Liver (tissue), 9 donors: ENCODE data around the gene RTN4IP1. TPM values are rescaled to one million over a fixed set of nuclear protein-coding genes. Genes with fewer than 3 reads are reported as not detected.
A peak's percentile ranks its signal among the peaks of the same experiment; 100 is the strongest.

Experiments
- DNase-seq: peaks from one replicate; pipeline ENCODE4 v3.0.0-alpha.2; 2017; ENCODE audit warnings: low spot score
- H3K27ac ChIP-seq, 2 donors: one replicate each; pipeline ENCODE4 v1.7.0; 2013; ENCODE audit warnings: inconsistent platforms in 2 of 2, low read length in 2 of 2, control low read depth in 1 of 2, low read depth in 1 of 2, mild to moderate bottlenecking in 1 of 2
- H3K27me3 ChIP-seq, 4 donors: one replicate each; pipeline versions ENCODE4 v1.6.1 to v1.7.0; 2013; ENCODE audit warnings: low read length in 3 of 4, inconsistent platforms in 1 of 4, mild to moderate bottlenecking in 1 of 4, moderate library complexity in 1 of 4; ENCODE audit not compliant: control insufficient read depth in 4 of 4, insufficient read depth in 4 of 4
- H3K36me3 ChIP-seq, 4 donors: one replicate each; pipeline versions ENCODE4 v1.6.1 to v1.7.0; 2013; ENCODE audit warnings: low read length in 3 of 4, mild to moderate bottlenecking in 3 of 4, low read depth in 1 of 4, moderate library complexity in 1 of 4; ENCODE audit not compliant: control insufficient read depth in 4 of 4, insufficient read depth in 3 of 4
- H3K4me1 ChIP-seq, 4 donors: one replicate each; pipeline versions ENCODE4 v1.6.1 to v1.7.0; 2013; ENCODE audit warnings: low read length in 3 of 4, mild to moderate bottlenecking in 3 of 4, moderate library complexity in 1 of 4; ENCODE audit not compliant: control insufficient read depth in 4 of 4, insufficient read depth in 4 of 4
- H3K4me3 ChIP-seq, 3 donors: one replicate each; pipeline versions ENCODE4 v1.6.1 to v1.7.0; 2013; ENCODE audit warnings: low read length in 3 of 3, control low read depth in 1 of 3, low read depth in 1 of 3, mild to moderate bottlenecking in 1 of 3
- H3K9ac ChIP-seq, 2 donors: one replicate each; pipeline ENCODE4 v1.7.0; 2013; ENCODE audit warnings: low read length in 2 of 2, mild to moderate bottlenecking in 2 of 2, moderate library complexity in 2 of 2, control low read depth in 1 of 2, low read depth in 1 of 2
- H3K9me3 ChIP-seq, 4 donors: one replicate each; pipeline versions ENCODE4 v1.6.1 to v1.7.0; 2013; ENCODE audit warnings: low read length in 3 of 4; ENCODE audit not compliant: control insufficient read depth in 4 of 4
- ATF3 ChIP-seq: IDR thresholded peaks from 2 replicates; pipeline ENCODE4 v1.6.1; 2016; ENCODE audit warnings: antibody characterized with exemption
- CTCF ChIP-seq: fragments of 150-350 bp; IDR thresholded peaks from 2 replicates; pipeline ENCODE4 v1.5.1; 2017; ENCODE audit warnings: improper control_type of control experiment, low read depth, low read length; ENCODE audit not compliant: missing input control
- EGR1 ChIP-seq, 2 donors: IDR thresholded peaks; 2 replicates each; pipeline ENCODE4 v1.6.1; 2016 to 2018; ENCODE audit warnings: antibody characterized with exemption in 2 of 2, low read depth in 2 of 2
- FOXA1 ChIP-seq: IDR thresholded peaks from 2 replicates; pipeline ENCODE4 v1.6.1; 2016; ENCODE audit warnings: antibody characterized with exemption
- FOXA2 ChIP-seq: IDR thresholded peaks from 2 replicates; pipeline ENCODE4 v1.6.1; 2016; ENCODE audit warnings: antibody characterized with exemption
- GABPA ChIP-seq, 2 donors: IDR thresholded peaks in 1 of 2; conservative IDR thresholded peaks in 1 of 2; 2 replicates each; pipeline ENCODE4 v1.6.1; 2016; ENCODE audit warnings: antibody characterized with exemption in 2 of 2, mild to moderate bottlenecking in 1 of 2, moderate library complexity in 1 of 2
- HNF4A ChIP-seq, 2 donors: conservative IDR thresholded peaks; 2 replicates each; pipeline ENCODE4 v1.6.1; 2016; ENCODE audit warnings: antibody characterized with exemption in 2 of 2, mild to moderate bottlenecking in 2 of 2
- HNF4G ChIP-seq: IDR thresholded peaks from 2 replicates; pipeline ENCODE4 v1.6.1; 2016; ENCODE audit warnings: antibody characterized with exemption
- JUND ChIP-seq, 2 donors: IDR thresholded peaks; 2 replicates each; pipeline ENCODE4 v1.6.1; 2016; ENCODE audit warnings: antibody characterized with exemption in 2 of 2
- MAX ChIP-seq: IDR thresholded peaks from 2 replicates; pipeline ENCODE4 v1.6.1; 2016; ENCODE audit warnings: antibody characterized with exemption
- NR2F2 ChIP-seq: IDR thresholded peaks from 2 replicates; pipeline ENCODE4 v1.6.1; 2016; ENCODE audit warnings: antibody characterized with exemption
- RAD21 ChIP-seq, 2 donors: IDR thresholded peaks; 2 replicates each; pipeline ENCODE4 v1.6.1; 2016; ENCODE audit warnings: antibody characterized with exemption in 2 of 2, mild to moderate bottlenecking in 2 of 2
- REST ChIP-seq: IDR thresholded peaks from 2 replicates; pipeline ENCODE4 v1.6.1; 2016; ENCODE audit warnings: antibody characterized with exemption, mild to moderate bottlenecking
- RXRA ChIP-seq, 2 donors: IDR thresholded peaks; 2 replicates each; pipeline ENCODE4 v1.6.1; 2017 to 2018; ENCODE audit warnings: antibody characterized with exemption in 2 of 2, mild to moderate bottlenecking in 1 of 2
- SP1 ChIP-seq: IDR thresholded peaks from 2 replicates; pipeline ENCODE4 v1.6.1; 2018; ENCODE audit warnings: antibody characterized with exemption, mild to moderate bottlenecking
- TAF1 ChIP-seq: conservative IDR thresholded peaks from 2 replicates; pipeline ENCODE4 v1.6.1; 2016; ENCODE audit warnings: antibody characterized with exemption, mild to moderate bottlenecking
- YY1 ChIP-seq: IDR thresholded peaks from 2 replicates; pipeline ENCODE4 v1.6.1; 2016; ENCODE audit warnings: antibody characterized with exemption, mild to moderate bottlenecking
- ZBTB33 ChIP-seq: IDR thresholded peaks from 2 replicates; pipeline ENCODE4 v1.6.1; 2016; ENCODE audit warnings: antibody characterized with exemption
- WGBS: extraction: QIAGEN DNeasy Blood & Tissue Kit; methylation state at CpG from one replicate; pipeline ENCODE4 v1.1.7; 2013; 5-methylcytosine and 5-hydroxymethylcytosine counted together
- polyA plus RNA-seq, 2 donors: library from polyadenylated mRNA; stranded (reverse) in 1 of 2; unstranded in 1 of 2; fragments of 200-250 nt in 1 of 2; fragments of >200 nt in 1 of 2; fragmentation: Nextera tagmentation in 1 of 2; extraction: Ambion mirVana in 1 of 2; gene quantifications; one replicate each; pipeline versions ENCODE4 v1.2.1 to v1.2.3, GENCODE V29; 2013 to 2015
- total RNA-seq, 2 donors: library from RNA; depleted of rRNA; stranded (reverse); fragments of >200 nt; gene quantifications; one replicate each; pipeline ENCODE4 v1.2.3, GENCODE V29; 2014
- donor health status: healthy.
- donor health status: healthy.
- donor health status: healthy.
- donor health status: healthy.
- donor health status: healthy.

The RTN4IP1 gene
- total and polyA plus RNA-seq, 4 donors = 3.7 to 6.9 (median 4.6) TPM

GRCh38 chr6:106546691-106547414 lies 82.4 kb downstream of the RTN4IP1 start:
- TF ChIP-seq EGR1 (IDR thresholded peaks at IDR 0.05; ENCODE audit: low read depth in 2 of 2) = no peak
- TF ChIP-seq JUND (IDR thresholded peaks at IDR 0.05) = no peak
- TF ChIP-seq NR2F2 = no peak
- TF ChIP-seq FOXA2 = no peak
- TF ChIP-seq GABPA (IDR thresholded peaks at IDR 0.05 in 1 of 2, conservative IDR thresholded peaks at IDR 0.05 in 1 of 2) = peak in 1 of 2 donors; percentile 9
- TF ChIP-seq RXRA (IDR thresholded peaks at IDR 0.05) = no peak
- no peak for DNase-seq
- H3K4me1 ChIP-seq = peaks cover 0 to 1% (median 0%) of the 10 kb centered on the region in 4 donors
- H3K27ac ChIP-seq = no peak overlapping the region
- no peaks in the 10 kb centered on the region for H3K9me3 ChIP-seq
- WGBS = 60% methylated on average over 5 of the region's 5 CpGs
- H3K4me3 ChIP-seq = no peak overlapping the region
- H3K36me3 ChIP-seq = peaks cover 0 to 20% (median 3%) of the 10 kb centered on the region in 4 donors
- no peaks in the 10 kb centered on the region for H3K27me3 ChIP-seq
- H3K9ac ChIP-seq = no peak overlapping the region

GRCh38 chr6:106546261-106546690 lies 83.0 kb downstream of the RTN4IP1 start:
- Histone ChIP-seq H3K4me3 (no peak overlapping the region), H3K9me3 (no peaks in the 10 kb centered on the region), H3K4me1 (peaks cover 0 to 1% (median under 1%) of the 10 kb centered on the region in 4 donors), H3K36me3 (peaks cover 0 to 20% (median 3%) of the 10 kb centered on the region in 4 donors), H3K27me3 (no peaks in the 10 kb centered on the region), H3K27ac (no peak overlapping the region), H3K9ac (no peak overlapping the region)
- no peak for TF ChIP-seq ATF3
- TF ChIP-seq FOXA1 = no peak
- no peak for TF ChIP-seq TAF1
- no peak for TF ChIP-seq YY1
- no peak for TF ChIP-seq RAD21 (IDR thresholded peaks at IDR 0.05)
- TF ChIP-seq EGR1 (IDR thresholded peaks at IDR 0.05; ENCODE audit: low read depth in 2 of 2) = no peak
- TF ChIP-seq FOXA2 = no peak
- TF ChIP-seq CTCF = no peak
- TF ChIP-seq JUND (IDR thresholded peaks at IDR 0.05) = no peak
- no peak for TF ChIP-seq SP1
- TF ChIP-seq ZBTB33 = no peak
- TF ChIP-seq REST = no peak
- no peak for TF ChIP-seq HNF4A (conservative IDR thresholded peaks at IDR 0.05)
- TF ChIP-seq NR2F2 = no peak
- TF ChIP-seq RXRA (IDR thresholded peaks at IDR 0.05) = no peak
- no peak for TF ChIP-seq MAX
- no peak for TF ChIP-seq HNF4G
- no peak for TF ChIP-seq GABPA (IDR thresholded peaks at IDR 0.05 in 1 of 2, conservative IDR thresholded peaks at IDR 0.05 in 1 of 2)
- no peak for DNase-seq
- 72% methylated on average over 2 of the region's 2 CpGs for WGBS
